HepG2 (cell line): Measurements from ENCODE around the gene CFAP61. TPM values are rescaled to one million over a fixed set of nuclear protein-coding genes. Genes with fewer than 3 reads are reported as not detected.
"Not testable (repeated sequence)": the region's sequence is repeated elsewhere in the genome, so short reads cannot be mapped to it uniquely, and the experiment has no call there.

Experiments used
- ATAC-seq: fragments of 200-7000 bp; cut with Tn5 transposase; 3 replicates; pipeline ENCODE4 v1.9.1; 2020; ENCODE audit warnings: mild to moderate bottlenecking, moderate library complexity
- BruUV-seq: library from RNA; stranded (reverse); fragments of 400-500 nt; replicated peaks from 2 replicates; lab custom pipeline; 2021; lab: Mats Ljungman, UMichigan
- CTCF ChIA-PET: fragments of 300-600 bp; formaldehyde crosslinking; extraction: SDS; loops from one replicate; lab custom pipeline; 2021; ENCODE audit warnings: low total read pairs, inconsistent platforms, low intra/inter-chr PET ratio; lab: Yijun Ruan, JAX
- POLR2A ChIA-PET: fragments of 350-600 bp; sonication (Branson Sonifier 250); formaldehyde crosslinking; loops from one replicate; lab custom pipeline; 2020; ENCODE audit warnings: antibody characterized with exemption, inconsistent platforms; lab: Yijun Ruan, JAX
- DNase-seq: peaks from one replicate; pipeline ENCODE4 v3.0.0-alpha.2; 2015; ENCODE audit warnings: low spot score
- FAIRE-seq: peaks from 3 replicates; lab custom pipeline; 2011; peaks lifted over from hg19 to GRCh38; lab: Jason Lieb, UNC
- H2AFZ ChIP-seq: one replicate; pipeline ENCODE4 v1.6.1; 2011; ENCODE audit warnings: low read length, inconsistent platforms
- H3K27ac ChIP-seq: fragments of 300-600 bp; 3 replicates; pipeline ENCODE4 v1.8.0; 2011; ENCODE audit warnings: mixed run types, mild to moderate bottlenecking, mixed read lengths, low read length, inconsistent platforms; ENCODE audit not compliant: insufficient read depth; ENCODE audit errors: extremely low read length
- H3K27me3 ChIP-seq, 2 experiments: fragments of 200-600 bp in 1 of 2; 2 replicates in 1 of 2; 3 replicates in 1 of 2; pipeline versions ENCODE4 v1.6.0 to v1.8.0; 2011; ENCODE audit warnings: low read length in 2 of 2, mild to moderate bottlenecking in 2 of 2, moderate library complexity in 2 of 2, inconsistent platforms in 1 of 2; ENCODE audit not compliant: insufficient read depth in 2 of 2, control insufficient read depth in 1 of 2
- H3K36me3 ChIP-seq, 2 experiments: fragments of 200-600 bp in 1 of 2; replicated peaks in 1 of 2; 2 replicates in 1 of 2; 3 replicates in 1 of 2; pipeline versions ENCODE4 v1.5.1 to v1.8.0; 2011; ENCODE audit warnings: low read length in 2 of 2, inconsistent platforms in 1 of 2; ENCODE audit not compliant: insufficient read depth in 2 of 2, control insufficient read depth in 1 of 2
- H3K4me1 ChIP-seq: 2 replicates; pipeline ENCODE4 v1.5.1; 2012; ENCODE audit warnings: low read length, inconsistent platforms; ENCODE audit not compliant: insufficient read depth
- H3K4me2 ChIP-seq: 2 replicates; pipeline ENCODE4 v1.6.0; 2011; ENCODE audit warnings: low read depth, low read length, inconsistent platforms
- H3K4me3 ChIP-seq, 3 experiments: fragments of 200-600 bp in 1 of 3; sonication (generic), shearing (Covaris generic) in 1 of 3; replicated peaks in 1 of 3; 2 replicates each; pipeline ENCODE4 v1.5.1; 2011 to 2016; ENCODE audit warnings: low read length in 3 of 3, inconsistent platforms in 2 of 3, low read depth in 2 of 3, mild to moderate bottlenecking in 2 of 3, control low read depth in 1 of 3, mixed read lengths in 1 of 3; ENCODE audit not compliant: insufficient read depth in 1 of 3
- H3K79me2 ChIP-seq: one replicate; pipeline ENCODE4 v1.6.1; 2011; ENCODE audit warnings: low read length, inconsistent platforms; ENCODE audit not compliant: insufficient read depth
- H3K9ac ChIP-seq: 2 replicates; pipeline ENCODE4 v1.6.0; 2011; ENCODE audit warnings: mild to moderate bottlenecking, low read depth, low read length, inconsistent platforms; ENCODE audit not compliant: insufficient read depth
- H3K9me3 ChIP-seq: 2 replicates; pipeline ENCODE4 v1.5.1; 2012; ENCODE audit warnings: mild to moderate bottlenecking, low read length
- H4K20me1 ChIP-seq: 2 replicates; pipeline ENCODE4 v1.6.0; 2011; ENCODE audit warnings: inconsistent platforms, mild to moderate bottlenecking, low read length, moderate library complexity; ENCODE audit not compliant: insufficient read depth
- ETV6 ChIP-seq: sonication (generic); formaldehyde crosslinking; conservative IDR thresholded peaks from 2 replicates; pipeline ENCODE4 v1.4.0; 2020; ENCODE audit warnings: missing genetic modification reagents
- ZNF276 ChIP-seq: sonication (generic); formaldehyde crosslinking; IDR thresholded peaks from 2 replicates; pipeline ENCODE4 v1.4.0; 2020; ENCODE audit warnings: mild to moderate bottlenecking, low read depth, missing genetic modification reagents
- ZNF282 ChIP-seq: fragments of 450-650 bp; IDR thresholded peaks from 2 replicates; pipeline ENCODE4 v1.6.1; 2018; ENCODE audit not compliant: partially characterized antibody
- ZNF530 ChIP-seq: sonication (generic); formaldehyde crosslinking; IDR thresholded peaks from 2 replicates; pipeline ENCODE4 v1.5.0; 2020; ENCODE audit warnings: low read depth, mild to moderate bottlenecking, missing genetic modification reagents
- ZNF768 ChIP-seq: sonication (generic); formaldehyde crosslinking; IDR thresholded peaks from 2 replicates; pipeline ENCODE4 v1.4.0; 2020; ENCODE audit warnings: missing genetic modification reagents
- WGBS: methylation state at CpG from one replicate; pipeline ENCODE4 v1.1.6; 2017; ENCODE audit warnings: low lambda C conversion rate; 5-methylcytosine and 5-hydroxymethylcytosine counted together
- in situ Hi-C: cut with HindIII; loops from 2 replicates; pipeline ENCODE4 v1.10.0; 2017; ENCODE audit warnings: low pct_unique_long_range_greater_than_20kb; ENCODE audit not compliant: extremely low pct_ligation_motif_present
- intact Hi-C: fragments of 100-400 bp; cut with micrococcal nuclease; formaldehyde crosslinking; loops from one replicate; pipeline ENCODE4 v1.10.0; 2022; ENCODE audit not compliant: unreplicated experiment
- polyA plus RNA-seq, 8 experiments: library from polyadenylated mRNA; depleted of rRNA in 3 of 8; stranded (reverse) in 7 of 8; unstranded in 1 of 8; fragments of >200 nt; fragmentation: Illumina TruSeq in 4 of 8; extraction: Trizol in 4 of 8; gene quantifications; 2 replicates each; pipeline versions ENCODE4 v1.2.1 to v1.2.3, GENCODE V29; 2011 to 2016; ENCODE audit warnings: low read depth in 4 of 8, missing spikeins in 1 of 8, mixed read lengths in 1 of 8; ENCODE audit not compliant: insufficient read depth in 1 of 8
- total RNA-seq, 5 experiments: library from RNA; depleted of rRNA; stranded (reverse); fragments of >200 nt; fragmentation: Illumina TruSeq; extraction: Trizol; gene quantifications; 2 replicates each; pipeline ENCODE4 v1.2.3, GENCODE V29; 2016; ENCODE audit warnings: low read depth in 1 of 5

CFAP61 gene
- total and polyA plus RNA-seq, 2 of the 13 experiments (the other 11 are each of a cell fraction or from before 2014, with no cell fraction given), result 0.27 TPM; not detected in 1

GRCh38 chr20:20217621-20218020 is 165.3 kb downstream of the CFAP61 start:
- Histone ChIP-seq H3K4me3 (no peak overlapping the region), H2AFZ (no peak overlapping the region), H3K9me3 (no peaks in the 10 kb centered on the region), H3K36me3 (no peaks in the 10 kb centered on the region), H3K79me2 (no peaks in the 10 kb centered on the region), H3K4me1 (no peaks in the 10 kb centered on the region), H3K4me2 (no peak overlapping the region), H3K27me3 (peaks cover 0 to 5% of the 10 kb centered on the region in 2 experiments; a peak in 3 of 5 replicates), H3K9ac (no peak overlapping the region), H3K27ac (no peak overlapping the region), H4K20me1 (no peaks in the 10 kb centered on the region)
- POLR2A ChIA-PET, result no interaction called here
- in situ Hi-C loops, result no loop called here
- no peak for ATAC-seq
- no peak for TF ChIP-seq ZNF282
- BruUV-seq, result no TSS peak
- no peak for DNase-seq
- no peak for FAIRE-seq
- CTCF ChIA-PET, result no interaction called here
- 0% methylated on average over 1 of the region's 1 CpG for WGBS
- intact Hi-C loops, result no loop called here

- H3K27me3 ChIP-seq, H3K9me3 ChIP-seq, H3K9ac ChIP-seq, H2AFZ ChIP-seq, FAIRE-seq, H3K4me3 ChIP-seq, H3K79me2 ChIP-seq, in situ Hi-C loops, H3K4me1 ChIP-seq, CTCF ChIA-PET, POLR2A ChIA-PET, H3K36me3 ChIP-seq, H3K27ac ChIP-seq, intact Hi-C loops, ATAC-seq, DNase-seq, BruUV-seq, H3K4me2 ChIP-seq, H4K20me1 ChIP-seq: not testable (repeated sequence)
- 1% methylated on average over 4 of the region's 4 CpGs for WGBS
These were observed 165.8 kb downstream of the CFAP61 start for GRCh38 chr20:20218106-20218505.

GRCh38 chr20:20219016-20219415 is 166.7 kb downstream of the CFAP61 start:
- no peak for DNase-seq
- Histone ChIP-seq H3K36me3 (no peaks in the 10 kb centered on the region), H3K4me3 (no peak overlapping the region), H3K27ac (no peak overlapping the region), H3K27me3 (peaks cover 0 to 9% of the 10 kb centered on the region in 2 experiments; a peak in 3 of 5 replicates), H3K4me2 (no peak overlapping the region), H2AFZ (no peak overlapping the region), H3K9me3 (no peaks in the 10 kb centered on the region), H3K9ac (no peak overlapping the region), H3K4me1 (no peaks in the 10 kb centered on the region), H3K79me2 (no peaks in the 10 kb centered on the region), H4K20me1 (no peaks in the 10 kb centered on the region)
- ATAC-seq, result no peak
- POLR2A ChIA-PET, result no interaction called here
- in situ Hi-C loops (no loop called here), intact Hi-C loops (no loop called here)
- CTCF ChIA-PET, result interaction anchor here (0.7 kb wide), 1 partner anchor 1114 kb away, joined by 3 read pairs; no protein-coding TSS in a partner anchor
- no peak for FAIRE-seq
- no TSS peak for BruUV-seq
- 10% methylated on average over 2 of the region's 2 CpGs for WGBS
- TF ChIP-seq ZNF276 (CRISPR knock-in tag) (no peak), ZNF768 (CRISPR knock-in tag) (no peak), ETV6 (CRISPR knock-in tag) (no peak), ZNF530 (CRISPR knock-in tag) (no peak)
